ENCODE measurements around the gene ITPR1.

GRCh38 chr3:4732925-4733324 lies 239.8 kb downstream of the ITPR1 start:
- TF ChIP-seq MXI1 (IDR thresholded peaks at IDR 0.05; ENCODE audit: borderline replicate concordance, low read depth, low read length) (no peak), CTCF (conservative IDR thresholded peaks at IDR 0.05; ENCODE audit: low read depth, low read length) (no peak)
